Measurements from ENCODE around the gene IFT22. TPM values are rescaled to one million over a fixed set of nuclear protein-coding genes. Genes with fewer than 3 reads are reported as not detected.
A peak's percentile ranks its signal among the peaks of the same experiment; 100 is the strongest.

IFT22 gene
- total RNA-seq, 1 experiment from 2014 or later, result 41.9 TPM

DNA sequence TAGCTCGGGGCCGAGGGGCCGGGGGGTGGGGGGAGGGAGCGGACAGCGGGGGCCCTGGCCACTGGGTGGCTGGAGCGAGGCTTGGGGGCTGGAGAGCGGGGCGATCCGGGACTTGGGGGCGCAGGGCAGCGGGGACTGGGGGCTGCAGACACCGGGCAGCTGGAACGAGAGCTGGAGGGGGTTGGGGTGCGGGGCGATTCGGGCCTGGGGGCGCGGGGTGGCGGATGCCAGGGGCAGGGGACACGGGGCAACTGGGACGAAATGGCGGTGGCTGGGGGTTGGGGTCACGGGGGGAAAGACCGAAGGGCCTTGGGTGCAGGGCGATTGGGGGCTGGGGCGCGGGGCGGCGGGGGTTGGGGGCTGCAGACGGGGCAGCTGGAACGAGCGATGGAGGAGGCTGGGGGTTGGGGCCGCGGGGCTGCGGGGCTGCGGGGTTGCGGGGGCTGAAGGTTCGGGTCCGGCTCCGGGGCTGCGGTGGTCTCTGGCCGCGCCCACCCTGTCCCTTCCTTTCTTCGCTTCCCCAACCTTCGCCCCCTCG is 41.7 kb upstream of the IFT22 start:
- no peak for DNase-seq (ENCODE audit: low spot score)
- Histone ChIP-seq H3K9me3 (ENCODE audit: low read depth, low read length, poor library complexity, severe bottlenecking) (no peaks in the 10 kb centered on the region), H3K36me3 (ENCODE audit: insufficient read depth, low read length, poor library complexity, severe bottlenecking) (no peaks in the 10 kb centered on the region), H3K4me1 (ENCODE audit: insufficient read depth, low read length, poor library complexity, severe bottlenecking) (no peaks in the 10 kb centered on the region), H3K27ac (ENCODE audit: low read depth, low read length, poor library complexity, severe bottlenecking) (no peak overlapping the region), H3K27me3 (replicated peaks; ENCODE audit: insufficient read depth, low read depth, low read length, poor library complexity) (peaks cover 14% of the 10 kb centered on the region), H3K4me3 (ENCODE audit: low read depth, low read length, poor library complexity, severe bottlenecking) (peak overlapping the region; percentile 61)
- ChIA-PET CTCF (interaction anchor here (0.6 to 2.1 kb wide), 5 partner anchors 48 to 906 kb away, joined by 3 to 12 read pairs (median 9); no protein-coding TSS in a partner anchor), POLR2A (ENCODE audit: low non-redundant PET) (interaction anchor here (0.5 kb wide), 1 partner anchor 23 kb away, joined by 3 read pairs; no protein-coding TSS in a partner anchor)
- intact Hi-C loops (cut with micrococcal nuclease; ENCODE audit: unreplicated experiment), result no loop called here
- TF ChIP-seq, protein P1, sequence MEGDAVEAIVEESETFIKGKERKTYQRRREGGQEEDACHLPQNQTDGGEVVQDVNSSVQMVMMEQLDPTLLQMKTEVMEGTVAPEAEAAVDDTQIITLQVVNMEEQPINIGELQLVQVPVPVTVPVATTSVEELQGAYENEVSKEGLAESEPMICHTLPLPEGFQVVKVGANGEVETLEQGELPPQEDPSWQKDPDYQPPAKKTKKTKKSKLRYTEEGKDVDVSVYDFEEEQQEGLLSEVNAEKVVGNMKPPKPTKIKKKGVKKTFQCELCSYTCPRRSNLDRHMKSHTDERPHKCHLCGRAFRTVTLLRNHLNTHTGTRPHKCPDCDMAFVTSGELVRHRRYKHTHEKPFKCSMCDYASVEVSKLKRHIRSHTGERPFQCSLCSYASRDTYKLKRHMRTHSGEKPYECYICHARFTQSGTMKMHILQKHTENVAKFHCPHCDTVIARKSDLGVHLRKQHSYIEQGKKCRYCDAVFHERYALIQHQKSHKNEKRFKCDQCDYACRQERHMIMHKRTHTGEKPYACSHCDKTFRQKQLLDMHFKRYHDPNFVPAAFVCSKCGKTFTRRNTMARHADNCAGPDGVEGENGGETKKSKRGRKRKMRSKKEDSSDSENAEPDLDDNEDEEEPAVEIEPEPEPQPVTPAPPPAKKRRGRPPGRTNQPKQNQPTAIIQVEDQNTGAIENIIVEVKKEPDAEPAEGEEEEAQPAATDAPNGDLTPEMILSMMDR (conservative IDR thresholded peaks at IDR 0.05; ENCODE audit: low read depth, low read length), result no peak
- no peak for TF ChIP-seq EZH2 (IDR thresholded peaks at IDR 0.05; ENCODE audit: borderline replicate concordance, low read depth, low read length, poor library complexity, severe bottlenecking)
- no TSS peak for BruUV-seq (replicated peaks)

GRCh38 chr7:101362334-101363195 is 41.0 kb upstream of the IFT22 start, which contains the start of gene COL26A1:
COL26A1 (plus strand) TSS chr7:101362875; CDS start chr7:101363033, 158 bp downstream.
- peak; percentile 10 for DNase-seq (ENCODE audit: low spot score)
- Histone ChIP-seq H3K9me3 (ENCODE audit: low read depth, low read length, poor library complexity, severe bottlenecking) (no peaks in the 10 kb centered on the region), H3K27ac (ENCODE audit: low read depth, low read length, poor library complexity, severe bottlenecking) (no peak within 1 kb of the TSS), H3K36me3 (ENCODE audit: insufficient read depth, low read length, poor library complexity, severe bottlenecking) (no peaks in the 10 kb centered on the region), H3K4me3 (ENCODE audit: low read depth, low read length, poor library complexity, severe bottlenecking) (peak within 1 kb of the TSS; percentile 61), H3K4me1 (ENCODE audit: insufficient read depth, low read length, poor library complexity, severe bottlenecking) (no peaks in the 10 kb centered on the region), H3K27me3 (replicated peaks; ENCODE audit: insufficient read depth, low read depth, low read length, poor library complexity) (peaks cover 14% of the 10 kb centered on the region)
- ChIA-PET CTCF (interaction anchor here (0.5 to 2.1 kb wide), 8 partner anchors 23 to 907 kb away, joined by 3 to 12 read pairs (median 6); no protein-coding TSS in a partner anchor), POLR2A (ENCODE audit: low non-redundant PET) (interaction anchor here (0.5 kb wide), 1 partner anchor 22 kb away, joined by 3 read pairs; no protein-coding TSS in a partner anchor)
- no peak for TF ChIP-seq EZH2 (IDR thresholded peaks at IDR 0.05; ENCODE audit: borderline replicate concordance, low read depth, low read length, poor library complexity, severe bottlenecking)
- TF ChIP-seq, protein P1 (conservative IDR thresholded peaks at IDR 0.05; ENCODE audit: low read depth, low read length), result no peak
- intact Hi-C loops (cut with micrococcal nuclease; ENCODE audit: unreplicated experiment), result no loop called here
- BruUV-seq (replicated peaks), result no TSS peak

- no peak for DNase-seq (ENCODE audit: low spot score)
- H3K9me3 ChIP-seq (ENCODE audit: low read depth, low read length, poor library complexity, severe bottlenecking), result no peaks in the 10 kb centered on the region
- H3K27ac ChIP-seq (ENCODE audit: low read depth, low read length, poor library complexity, severe bottlenecking), result no peak overlapping the region
- peaks cover 11% of the 10 kb centered on the region for H3K27me3 ChIP-seq (replicated peaks; ENCODE audit: insufficient read depth, low read depth, low read length, poor library complexity)
- H3K4me1 ChIP-seq (ENCODE audit: insufficient read depth, low read length, poor library complexity, severe bottlenecking), result no peaks in the 10 kb centered on the region
- no peak overlapping the region for H3K4me3 ChIP-seq (ENCODE audit: low read depth, low read length, poor library complexity, severe bottlenecking)
- BruUV-seq (replicated peaks), result no TSS peak
- no peaks in the 10 kb centered on the region for H3K36me3 ChIP-seq (ENCODE audit: insufficient read depth, low read length, poor library complexity, severe bottlenecking)
- intact Hi-C loops (cut with micrococcal nuclease; ENCODE audit: unreplicated experiment), result no loop called here
- TF ChIP-seq, protein P1 (conservative IDR thresholded peaks at IDR 0.05; ENCODE audit: low read depth, low read length), result no peak
- no peak for TF ChIP-seq EZH2 (IDR thresholded peaks at IDR 0.05; ENCODE audit: borderline replicate concordance, low read depth, low read length, poor library complexity, severe bottlenecking)
- ChIA-PET POLR2A (ENCODE audit: low non-redundant PET) (no interaction called here), CTCF (no interaction called here)
Measured at GRCh38 chr7:101357433-101357832, 35.8 kb upstream of the IFT22 start.

All from A673 (cell line).